8988T (cell line): ENCODE measurements around the gene KCNQ1OT1.

Experiments
- DNase-seq: peaks from one replicate; pipeline ENCODE4 v3.0.0; 2011

Gene KCNQ1OT1

GRCh38 chr11:2699531-2700414, at the start of gene KCNQ1OT1:
KCNQ1OT1 (minus strand) TSS chr11:2699994.
- peak; percentile 98 for DNase-seq

GRCh38 chr11:2748814-2749554, 49.2 kb upstream of the KCNQ1OT1 start:
- no peak for DNase-seq

GRCh38 chr11:2748061-2748813, 48.4 kb upstream of the KCNQ1OT1 start:
- DNase-seq, result no peak

GRCh38 chr11:2747248-2748027, 47.6 kb upstream of the KCNQ1OT1 start:
- no peak for DNase-seq

- no peak for DNase-seq
These were observed 46.8 kb upstream of the KCNQ1OT1 start for GRCh38 chr11:2746401-2747247.

- no peak for DNase-seq
These were observed 45.7 kb upstream of the KCNQ1OT1 start for GRCh38 chr11:2745511-2745910.

- no peak for DNase-seq
These were observed 44.4 kb upstream of the KCNQ1OT1 start for GRCh38 chr11:2744166-2744565.

- no peak for DNase-seq
These were observed 43.8 kb upstream of the KCNQ1OT1 start for GRCh38 chr11:2743427-2744110.

GRCh38 chr11:2742611-2743426, 43.0 kb upstream of the KCNQ1OT1 start:
- no peak for DNase-seq

- no peak for DNase-seq
These were observed 42.4 kb upstream of the KCNQ1OT1 start for GRCh38 chr11:2742201-2742600.

- no peak for DNase-seq
These were observed 41.8 kb upstream of the KCNQ1OT1 start for GRCh38 chr11:2741377-2742131.

- DNase-seq, result no peak
These were observed 41.2 kb upstream of the KCNQ1OT1 start for GRCh38 chr11:2741006-2741376.

GRCh38 chr11:2740275-2740940, 40.6 kb upstream of the KCNQ1OT1 start:
- DNase-seq, result no peak

- no peak for DNase-seq
These were observed 39.9 kb upstream of the KCNQ1OT1 start for GRCh38 chr11:2739531-2740274.

- DNase-seq, result no peak
These were observed 39.0 kb upstream of the KCNQ1OT1 start for GRCh38 chr11:2738551-2739431.

- DNase-seq, result no peak
These were observed 38.1 kb upstream of the KCNQ1OT1 start for GRCh38 chr11:2737866-2738265.

- DNase-seq, result no peak
These were observed 37.4 kb upstream of the KCNQ1OT1 start for GRCh38 chr11:2737226-2737590.
